H1 (cell line): ENCODE data around the gene TEX28. TPM values are rescaled to one million over a fixed set of nuclear protein-coding genes. Genes with fewer than 3 reads are reported as not detected.

ENCODE experiments used
- CTCF ChIA-PET: fragments of 300-600 bp; sonication (Branson Sonifier 250); formaldehyde crosslinking; loops from one replicate; lab custom pipeline; 2021; ENCODE audit not compliant: partially characterized antibody; lab: Charles Lee
- POLR2A ChIA-PET: fragments of 300-600 bp; sonication (Branson Sonifier 250); formaldehyde crosslinking; loops from one replicate; lab custom pipeline; 2021; ENCODE audit warnings: inconsistent platforms; ENCODE audit not compliant: partially characterized antibody; lab: Charles Lee
- DNase-seq, 2 experiments: peaks; one replicate each; pipeline versions ENCODE4 v3.0.0 to v3.0.0-alpha.2; 2010 to 2022; ENCODE audit warnings: low spot score in 2 of 2, low read depth in 1 of 2, mixed read lengths in 1 of 2
- FAIRE-seq: peaks from 2 replicates; lab custom pipeline; 2011; peaks lifted over from hg19 to GRCh38; lab: Jason Lieb, UNC
- H2AFZ ChIP-seq: 2 replicates; pipeline ENCODE4 v1.8.1; 2012; ENCODE audit warnings: low read length, inconsistent platforms
- H2AK5ac ChIP-seq: 2 replicates; pipeline ENCODE4 v1.6.1; 2013; ENCODE audit warnings: low read depth, low read length
- H2BK120ac ChIP-seq: replicated peaks from 2 replicates; pipeline ENCODE3; 2013; ENCODE audit warnings: low read depth, low read length, inconsistent platforms
- H2BK12ac ChIP-seq: 2 replicates; pipeline ENCODE4 v1.6.1; 2013; ENCODE audit warnings: low read depth, low read length
- H2BK15ac ChIP-seq: 2 replicates; pipeline ENCODE4 v1.6.1; 2013; ENCODE audit warnings: low read length
- H2BK20ac ChIP-seq: 2 replicates; pipeline ENCODE4 v1.6.1; 2013; ENCODE audit warnings: low read length
- H2BK5ac ChIP-seq: 2 replicates; pipeline ENCODE4 v1.6.1; 2013; ENCODE audit warnings: low read depth, low read length
- H3K14ac ChIP-seq: 2 replicates; pipeline ENCODE4 v1.6.1; 2013; ENCODE audit warnings: inconsistent platforms; ENCODE audit not compliant: insufficient read length
- H3K18ac ChIP-seq: 2 replicates; pipeline ENCODE4 v1.6.1; 2013; ENCODE audit warnings: low read length; ENCODE audit errors: extremely low read depth
- H3K23ac ChIP-seq: 2 replicates; pipeline ENCODE4 v1.6.1; 2013; ENCODE audit warnings: inconsistent platforms; ENCODE audit not compliant: insufficient read length
- H3K23me2 ChIP-seq: 2 replicates; pipeline ENCODE4 v1.6.1; 2013; ENCODE audit warnings: low read depth, low read length
- H3K27ac ChIP-seq: 2 replicates; pipeline ENCODE4 v1.6.1; 2011; ENCODE audit warnings: low read depth, low read length, inconsistent platforms
- H3K27me3 ChIP-seq, 4 experiments: replicated peaks in 1 of 4; 1 replicate in 1 of 4; 2 replicates in 3 of 4; pipeline versions ENCODE4 v1.6.1 to v1.8.1; 2011 to 2013; ENCODE audit warnings: low read length in 3 of 4, mild to moderate bottlenecking in 3 of 4, inconsistent platforms in 2 of 4, mixed read lengths in 2 of 4, moderate library complexity in 1 of 4; ENCODE audit not compliant: control insufficient read depth in 3 of 4, insufficient read depth in 3 of 4; ENCODE audit errors: extremely low read depth in 1 of 4
- H3K36me3 ChIP-seq, 4 experiments: 2 replicates each; pipeline versions ENCODE4 v1.6.1 to v1.8.1; 2011 to 2013; ENCODE audit warnings: mild to moderate bottlenecking in 4 of 4, low read length in 3 of 4, moderate library complexity in 2 of 4, control low read depth in 1 of 4, inconsistent platforms in 1 of 4; ENCODE audit not compliant: insufficient read depth in 4 of 4, control insufficient read depth in 2 of 4
- H3K4ac ChIP-seq: replicated peaks from 2 replicates; pipeline ENCODE3; 2013; ENCODE audit warnings: low read length, low read depth, mixed read lengths, inconsistent platforms; ENCODE audit not compliant: insufficient read length
- H3K4me1 ChIP-seq, 4 experiments: replicated peaks in 1 of 4; 1 replicate in 1 of 4; 2 replicates in 3 of 4; pipeline versions ENCODE4 v1.6.1 to v1.8.1; 2011 to 2013; ENCODE audit warnings: low read length in 3 of 4, inconsistent platforms in 2 of 4, mixed read lengths in 1 of 4; ENCODE audit not compliant: insufficient read depth in 4 of 4, control insufficient read depth in 3 of 4
- H3K4me2 ChIP-seq, 2 experiments: 2 replicates each; pipeline versions ENCODE4 v1.6.1 to v1.8.1; 2011 to 2013; ENCODE audit warnings: low read depth in 2 of 2, low read length in 2 of 2, control low read depth in 1 of 2, inconsistent platforms in 1 of 2, mild to moderate bottlenecking in 1 of 2; ENCODE audit not compliant: insufficient read depth in 1 of 2
- H3K4me3 ChIP-seq, 4 experiments: fragments of 200-600, 300-600 bp in 1 of 4; sonication (generic), shearing (Covaris generic), sonication (Bioruptor Twin) in 1 of 4; 2 replicates each; pipeline versions ENCODE4 v1.5.1 to v1.8.1; 2011 to 2016; ENCODE audit warnings: low read length in 4 of 4, low read depth in 3 of 4, control low read depth in 2 of 4, inconsistent platforms in 2 of 4, mild to moderate bottlenecking in 2 of 4, mixed read lengths in 1 of 4, moderate library complexity in 1 of 4; ENCODE audit not compliant: insufficient read depth in 2 of 4; ENCODE audit errors: extremely low read depth in 1 of 4
- H3K56ac ChIP-seq: replicated peaks from 2 replicates; pipeline ENCODE3; 2013; ENCODE audit warnings: low read depth, mild to moderate bottlenecking, mixed read lengths, low read length, inconsistent platforms; ENCODE audit not compliant: insufficient read length
- H3K79me1 ChIP-seq: 2 replicates; pipeline ENCODE4 v1.6.1; 2013; ENCODE audit warnings: low read depth, low read length, control low read depth
- H3K79me2 ChIP-seq, 2 experiments: 2 replicates each; pipeline versions ENCODE4 v1.6.1 to v1.8.1; 2012 to 2013; ENCODE audit warnings: low read length in 2 of 2, mild to moderate bottlenecking in 2 of 2, inconsistent platforms in 1 of 2; ENCODE audit not compliant: insufficient read depth in 2 of 2, control insufficient read depth in 1 of 2
- H3K9ac ChIP-seq, 4 experiments: replicated peaks in 1 of 4; 1 replicate in 1 of 4; 2 replicates in 3 of 4; pipeline versions ENCODE4 v1.6.1 to v1.8.1; 2011 to 2013; ENCODE audit warnings: low read depth in 3 of 4, low read length in 3 of 4, control low read depth in 2 of 4, mild to moderate bottlenecking in 2 of 4, moderate library complexity in 2 of 4, inconsistent platforms in 1 of 4; ENCODE audit errors: extremely low read depth in 1 of 4
- H3K9me3 ChIP-seq, 2 experiments: 2 replicates each; pipeline versions ENCODE4 v1.6.1 to v1.8.1; 2012 to 2013; ENCODE audit warnings: mild to moderate bottlenecking in 2 of 2, moderate library complexity in 2 of 2, control low read depth in 1 of 2, inconsistent platforms in 1 of 2, low read depth in 1 of 2, low read length in 1 of 2, mixed read lengths in 1 of 2; ENCODE audit not compliant: insufficient read depth in 2 of 2
- H4K20me1 ChIP-seq, 2 experiments: replicated peaks in 1 of 2; 2 replicates each; pipeline versions ENCODE3 to v1.8.1; 2011 to 2013; ENCODE audit warnings: inconsistent platforms in 2 of 2, low read length in 2 of 2, mild to moderate bottlenecking in 1 of 2; ENCODE audit not compliant: insufficient read depth in 2 of 2, control insufficient read depth in 1 of 2
- H4K5ac ChIP-seq: 2 replicates; pipeline ENCODE4 v1.6.1; 2013; ENCODE audit warnings: low read length, low read depth, mixed read lengths, inconsistent platforms; ENCODE audit not compliant: insufficient read length
- H4K8ac ChIP-seq: 2 replicates; pipeline ENCODE4 v1.8.0; 2013; ENCODE audit warnings: mild to moderate bottlenecking, moderate library complexity, low read length, inconsistent platforms; ENCODE audit not compliant: insufficient read depth; ENCODE audit errors: extremely low read depth
- H4K91ac ChIP-seq: replicated peaks from 2 replicates; pipeline ENCODE3; 2013; ENCODE audit warnings: low read length, mixed read lengths, inconsistent platforms; ENCODE audit not compliant: insufficient read length
- CEBPB ChIP-seq: IDR thresholded peaks from 2 replicates; pipeline ENCODE4 v1.6.1; 2012; ENCODE audit warnings: low read depth, low read length
- SIN3A ChIP-seq, 2 experiments: IDR thresholded peaks in 1 of 2; conservative IDR thresholded peaks in 1 of 2; 2 replicates each; pipeline ENCODE4 v1.6.1; 2011 to 2012; ENCODE audit warnings: low read length in 2 of 2, improper control_type of control experiment in 1 of 2, low read depth in 1 of 2, mild to moderate bottlenecking in 1 of 2
- WGBS, 2 experiments: shearing (Covaris generic) in 1 of 2; methylation state at CpG; one replicate each; pipeline versions ENCODE4 v1.1.6 to v1.1.7; 2013 to 2015; ENCODE audit warnings: low lambda C conversion rate in 2 of 2, mixed read lengths in 2 of 2, inconsistent platforms in 1 of 2, low coverage in 1 of 2, missing lambda C conversion rate in 1 of 2; ENCODE audit not compliant: insufficient replicate concordance in 2 of 2, insufficient coverage in 1 of 2, insufficient read length in 1 of 2; ENCODE audit errors: extremely low coverage in 1 of 2, missing lambda C conversion rate in 1 of 2; 5-methylcytosine and 5-hydroxymethylcytosine counted together
- polyA plus RNA-seq, 7 experiments: library from polyadenylated mRNA; depleted of rRNA in 3 of 7; stranded (reverse) in 5 of 7; unstranded in 2 of 7; fragments of >200 nt in 5 of 7; fragments of 200-250 nt in 2 of 7; gene quantifications; 1 replicate in 5 of 7; 2 replicates in 1 of 7; 4 replicates in 1 of 7; pipeline versions ENCODE4 v1.2.1 to v1.2.3, GENCODE V29; 2011 to 2013; ENCODE audit warnings: missing spikeins in 2 of 7, mixed read lengths in 2 of 7
- total RNA-seq: library from RNA; stranded (reverse); fragmentation: NEBNext Ultra II Directional; extraction: Animal tissue kit (Norgen Biotek cat#: 25700); gene quantifications from 2 replicates; pipeline ENCODE4 v1.2.1, GENCODE V29; 2021
- TF ChIP-seq, protein P1 (sequence below): IDR thresholded peaks from 2 replicates; pipeline ENCODE4 v1.6.1; 2011; ENCODE audit warnings: low read length, improper control_type of control experiment

Gene TEX28
- total and polyA plus RNA-seq, 2 of the 8 experiments (the other 6 are each of a cell fraction or from before 2014, with no cell fraction given) = not detected

DNA sequence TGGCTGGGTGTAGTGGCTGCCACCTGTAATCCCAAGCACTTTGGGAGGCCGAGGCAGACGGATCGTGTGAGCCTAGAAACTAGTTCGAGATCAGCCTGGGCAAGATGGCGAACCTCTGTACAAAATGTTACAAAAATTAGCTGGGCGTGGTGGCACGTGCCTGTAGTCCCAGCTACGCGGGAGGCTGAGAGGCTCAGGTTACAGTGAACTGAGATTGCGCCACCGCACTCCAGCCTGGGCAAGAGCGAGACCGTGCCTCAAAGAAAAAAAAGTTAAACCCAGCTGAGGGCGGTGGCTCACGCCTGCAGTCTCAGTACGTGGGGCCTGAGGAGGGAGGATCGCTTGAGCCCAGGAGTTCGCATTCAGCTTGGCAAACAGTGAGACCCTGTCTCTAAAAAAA lies 1.8 kb upstream of the TEX28 start:
- Histone ChIP-seq H3K4ac (no peak overlapping the region), H4K91ac (no peak overlapping the region), H3K56ac (no peak overlapping the region), H2BK20ac (no peak overlapping the region), H3K36me3 (no peaks in the 10 kb centered on the region), H3K23me2 (no peaks in the 10 kb centered on the region), H4K8ac (no peak overlapping the region), H2AFZ (no peak overlapping the region), H4K5ac (no peak overlapping the region), H3K4me2 (no peak overlapping the region), H3K27ac (no peak overlapping the region), H4K20me1 (no peaks in the 10 kb centered on the region), H2BK12ac (no peak overlapping the region), H3K27me3 (no peaks in the 10 kb centered on the region), H3K9ac (no peak overlapping the region), H3K14ac (no peak overlapping the region), H2BK120ac (no peak overlapping the region), H3K4me3 (no peak overlapping the region), H3K79me1 (no peaks in the 10 kb centered on the region), H3K23ac (no peak overlapping the region), H2BK15ac (no peak overlapping the region), H3K18ac (no peak overlapping the region), H3K9me3 (no peaks in the 10 kb centered on the region), H2BK5ac (no peak overlapping the region), H3K4me1 (no peaks in the 10 kb centered on the region), H3K79me2 (no peaks in the 10 kb centered on the region), H2AK5ac (no peak overlapping the region)
- WGBS, 2 experiments = 99% methylated on average over 14 of the region's 18 CpGs; no CpG with 5 or more reads in 1 of the 2 experiments
- DNase-seq = no peak
- ChIA-PET CTCF (interaction anchor here (0.6 to 1.1 kb wide), 2 partner anchors 12 to 165 kb away, joined by 4 to 6 read pairs; no protein-coding TSS in a partner anchor), POLR2A (no interaction called here)
- TF ChIP-seq SIN3A (conservative IDR thresholded peaks at IDR 0.05 in 1 of 2, IDR thresholded peaks at IDR 0.05 in 1 of 2; ENCODE audit: low read depth in 1 of 2, low read length in 2 of 2) = no peak
- TF ChIP-seq, protein P1, sequence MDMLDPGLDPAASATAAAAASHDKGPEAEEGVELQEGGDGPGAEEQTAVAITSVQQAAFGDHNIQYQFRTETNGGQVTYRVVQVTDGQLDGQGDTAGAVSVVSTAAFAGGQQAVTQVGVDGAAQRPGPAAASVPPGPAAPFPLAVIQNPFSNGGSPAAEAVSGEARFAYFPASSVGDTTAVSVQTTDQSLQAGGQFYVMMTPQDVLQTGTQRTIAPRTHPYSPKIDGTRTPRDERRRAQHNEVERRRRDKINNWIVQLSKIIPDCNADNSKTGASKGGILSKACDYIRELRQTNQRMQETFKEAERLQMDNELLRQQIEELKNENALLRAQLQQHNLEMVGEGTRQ = no peak
- TF ChIP-seq CEBPB = no peak
- no peak for FAIRE-seq
